HCT116 (cell line): Measurements from ENCODE around the gene CDH4. TPM values are rescaled to one million over a fixed set of nuclear protein-coding genes. Genes with fewer than 3 reads are reported as not detected.

Source experiments
- ATAC-seq: fragments of 200-7000 bp; cut with Tn5 transposase; 2 replicates; pipeline ENCODE4 v1.9.1; 2020; ENCODE audit warnings: mild to moderate bottlenecking, moderate library complexity
- BruUV-seq: library from RNA; stranded (reverse); fragments of 400-500 nt; replicated peaks from 2 replicates; lab custom pipeline; 2021; lab: Mats Ljungman, UMichigan
- CTCF ChIA-PET: fragments of 300-600 bp; sonication (Branson Sonifier 250); formaldehyde crosslinking; loops from one replicate; lab custom pipeline; 2021; ENCODE audit warnings: antibody characterized with exemption; lab: Charles Lee
- POLR2A ChIA-PET: fragments of 300-600, 350-600 bp; sonication (Branson Sonifier 250); formaldehyde crosslinking; loops from one replicate; lab custom pipeline; 2021; ENCODE audit warnings: antibody characterized with exemption; lab: Charles Lee
- RAD21 ChIA-PET, 2 experiments: fragments of 300-600 bp; sonication (Branson Sonifier 250); formaldehyde crosslinking; loops; one replicate each; lab custom pipeline; 2023; ENCODE audit warnings: low total read pairs in 2 of 2; ENCODE audit not compliant: uncharacterized antibody in 2 of 2, unreplicated experiment in 2 of 2, low non-redundant PET in 1 of 2; lab: Charles Lee
- DNase-seq: peaks from one replicate; pipeline ENCODE4 v3.0.0-alpha.2; 2010; ENCODE audit warnings: low read depth, low spot score
- H2AFZ ChIP-seq: fragments of 200-600 bp; shearing (Covaris generic), sonication (generic); 2 replicates; pipeline ENCODE4 v1.6.1; 2017; ENCODE audit warnings: low read depth, mixed run types, mixed read lengths, antibody characterized with exemption, low read length; ENCODE audit not compliant: poor library complexity, severe bottlenecking
- H3K27ac ChIP-seq: 2 replicates; pipeline ENCODE4 v1.5.1; 2012; ENCODE audit warnings: low read depth, low read length
- H3K27me3 ChIP-seq: fragments of 200-600 bp; sonication (generic); 2 replicates; pipeline ENCODE4 v1.6.1; 2016; ENCODE audit warnings: mixed run types, low read length, mixed read lengths; ENCODE audit not compliant: insufficient read depth
- H3K36me3 ChIP-seq, 2 experiments: fragments of 200-500 bp in 1 of 2; fragments of 200-600 bp in 1 of 2; sonication (Bioruptor generic) in 1 of 2; sonication (generic) in 1 of 2; 2 replicates each; pipeline versions ENCODE4 v1.5.1 to v1.6.1; 2014 to 2016; ENCODE audit warnings: low read length in 2 of 2, inconsistent platforms in 1 of 2, mixed read lengths in 1 of 2, mixed run types in 1 of 2; ENCODE audit not compliant: insufficient read depth in 2 of 2, control insufficient read depth in 1 of 2
- H3K4me1 ChIP-seq, 2 experiments: fragments of 200-600 bp in 1 of 2; sonication (generic) in 1 of 2; 2 replicates each; pipeline versions ENCODE4 v1.5.1 to v1.6.1; 2012 to 2017; ENCODE audit warnings: low read length in 2 of 2, inconsistent platforms in 1 of 2, mild to moderate bottlenecking in 1 of 2, mixed read lengths in 1 of 2, mixed run types in 1 of 2, moderate library complexity in 1 of 2; ENCODE audit not compliant: insufficient read depth in 2 of 2, control insufficient read depth in 1 of 2
- H3K4me2 ChIP-seq: fragments of 200-600 bp; sonication (generic); 2 replicates; pipeline ENCODE4 v1.6.1; 2017; ENCODE audit warnings: mixed run types, low read length, mixed read lengths
- H3K4me3 ChIP-seq, 2 experiments: fragments of 200-600 bp in 1 of 2; sonication (generic) in 1 of 2; replicated peaks in 1 of 2; 2 replicates each; pipeline ENCODE4 v1.5.1; 2011 to 2016; ENCODE audit warnings: low read length in 2 of 2, control low read depth in 1 of 2, low read depth in 1 of 2, mild to moderate bottlenecking in 1 of 2, mixed read lengths in 1 of 2, mixed run types in 1 of 2
- H3K79me2 ChIP-seq: fragments of 200-600 bp; sonication (generic); 2 replicates; pipeline ENCODE4 v1.6.1; 2017; ENCODE audit warnings: mild to moderate bottlenecking, mixed run types, low read length, moderate library complexity, mixed read lengths; ENCODE audit not compliant: insufficient read depth
- H3K9ac ChIP-seq: fragments of 200-600 bp; sonication (generic); 2 replicates; pipeline ENCODE4 v1.6.1; 2016; ENCODE audit warnings: low read length, mixed read lengths
- H3K9me2 ChIP-seq: fragments of 200-600 bp; sonication (generic), shearing (Covaris generic); 2 replicates; pipeline ENCODE4 v1.6.1; 2017; ENCODE audit warnings: mixed run types, mild to moderate bottlenecking, moderate library complexity; ENCODE audit not compliant: insufficient read depth
- H3K9me3 ChIP-seq, 2 experiments: fragments of 200-500 bp in 1 of 2; fragments of 200-600 bp in 1 of 2; sonication (Bioruptor generic) in 1 of 2; sonication (generic) in 1 of 2; 2 replicates each; pipeline ENCODE4 v1.6.1; 2014 to 2017; ENCODE audit warnings: low read length in 2 of 2, mixed read lengths in 2 of 2, inconsistent platforms in 1 of 2, low read depth in 1 of 2, mild to moderate bottlenecking in 1 of 2, mixed run types in 1 of 2, moderate library complexity in 1 of 2; ENCODE audit not compliant: control insufficient read depth in 1 of 2, insufficient read depth in 1 of 2
- H4K20me1 ChIP-seq: fragments of 200-600 bp; sonication (generic), shearing (Covaris generic); 2 replicates; pipeline ENCODE4 v1.6.1; 2017; ENCODE audit warnings: mixed run types, mild to moderate bottlenecking, moderate library complexity; ENCODE audit not compliant: insufficient read depth
- CBX3 ChIP-seq: IDR thresholded peaks from 2 replicates; pipeline ENCODE4 v1.6.1; 2012; ENCODE audit warnings: low read depth
- CEBPB ChIP-seq: IDR thresholded peaks from 2 replicates; pipeline ENCODE4 v1.6.1; 2012; ENCODE audit warnings: low read depth
- EGR1 ChIP-seq: IDR thresholded peaks from 2 replicates; pipeline ENCODE4 v1.6.1; 2012; ENCODE audit warnings: low read depth
- ELF1 ChIP-seq: IDR thresholded peaks from 2 replicates; pipeline ENCODE4 v1.6.1; 2012; ENCODE audit warnings: low read depth, borderline replicate concordance
- MAX ChIP-seq: IDR thresholded peaks from 2 replicates; pipeline ENCODE4 v1.6.1; 2012
- RAD21 ChIP-seq: IDR thresholded peaks from 2 replicates; pipeline ENCODE4 v1.6.1; 2012; ENCODE audit warnings: low read depth, mild to moderate bottlenecking
- REST ChIP-seq: IDR thresholded peaks from 2 replicates; pipeline ENCODE4 v1.6.1; 2012; ENCODE audit warnings: low read depth
- SIN3A ChIP-seq: IDR thresholded peaks from 2 replicates; pipeline ENCODE4 v1.6.1; 2012; ENCODE audit warnings: low read depth
- SP1 ChIP-seq: IDR thresholded peaks from 2 replicates; pipeline ENCODE4 v1.6.1; 2012; ENCODE audit warnings: low read depth
- SRF ChIP-seq: IDR thresholded peaks from 2 replicates; pipeline ENCODE4 v1.6.1; 2012; ENCODE audit warnings: low read depth
- TCF7L2 ChIP-seq: IDR thresholded peaks from 2 replicates; pipeline ENCODE4 v1.7.0; 2011; ENCODE audit warnings: borderline replicate concordance, inconsistent platforms; ENCODE audit not compliant: insufficient read depth, insufficient read length; ENCODE audit errors: extremely low read depth
- YY1 ChIP-seq: IDR thresholded peaks from 2 replicates; pipeline ENCODE4 v1.6.1; 2011; ENCODE audit warnings: low read length, low read depth, moderate library complexity, mild to moderate bottlenecking; ENCODE audit not compliant: insufficient replicate concordance; ENCODE audit errors: extremely low read depth
- ZFX ChIP-seq: fragments of 450-650 bp; IDR thresholded peaks from 2 replicates; pipeline ENCODE4 v1.6.1; 2017
- ZNF274 ChIP-seq: fragments of 200-500 bp; sonication (Bioruptor generic); IDR thresholded peaks from 2 replicates; pipeline ENCODE4 v1.6.1; 2014; ENCODE audit warnings: mild to moderate bottlenecking, low read depth, low read length, inconsistent platforms
- intact Hi-C: fragments of 100-400 bp; cut with micrococcal nuclease; formaldehyde crosslinking; loops from 2 replicates; pipeline ENCODE4 v1.10.0; 2022
- total RNA-seq: library from RNA; stranded (reverse); gene quantifications from one replicate; pipeline ENCODE4 v1.2.1, GENCODE V29; 2021; ENCODE audit not compliant: unreplicated experiment

Gene CDH4
- total RNA-seq, 1 experiment from 2014 or later, result not detected

- CTCF ChIA-PET, result no interaction called here
- Histone ChIP-seq H2AFZ (no peak overlapping the region), H3K9ac (no peak overlapping the region), H3K4me3 (no peak overlapping the region), H3K27me3 (peaks cover 22% of the 10 kb centered on the region; the same call in 1 of the 2 replicates), H3K9me2 (no peaks in the 10 kb centered on the region), H3K9me3 (no peaks in the 10 kb centered on the region), H3K79me2 (no peaks in the 10 kb centered on the region), H3K4me2 (no peak overlapping the region), H3K36me3 (no peaks in the 10 kb centered on the region), H4K20me1 (no peaks in the 10 kb centered on the region), H3K4me1 (no peaks in the 10 kb centered on the region), H3K27ac (no peak overlapping the region)
- DNase-seq (no peak), ATAC-seq (peak; percentile 66)
- RAD21 ChIA-PET, result no interaction called here
- POLR2A ChIA-PET, result no interaction called here
- TF ChIP-seq RAD21, result no peak
- TF ChIP-seq CBX3, result no peak
- TF ChIP-seq SP1, result no peak
- TF ChIP-seq EGR1, result no peak
- no peak for TF ChIP-seq TCF7L2
- TF ChIP-seq SRF, result no peak
- TF ChIP-seq YY1, result no peak
- no peak for TF ChIP-seq MAX
- no peak for TF ChIP-seq CEBPB
- TF ChIP-seq REST, result no peak
- TF ChIP-seq SIN3A, result no peak
- TF ChIP-seq ZFX, result no peak
- no peak for TF ChIP-seq ELF1
- TF ChIP-seq ZNF274, result no peak
- intact Hi-C loops, result no loop called here
- BruUV-seq, result no TSS peak
Measured at GRCh38 chr20:61833807-61834610, 581.9 kb downstream of the CDH4 start.
